ENCODE measurements around the gene TOM1L1. TPM values are rescaled to one million over a fixed set of nuclear protein-coding genes. Genes with fewer than 3 reads are reported as not detected.
A peak's percentile ranks its signal among the peaks of the same experiment; 100 is the strongest.

TOM1L1 gene
- total and polyA plus RNA-seq, 3 donors from 2014 or later: 27.9 to 35.5 (median 28.7) TPM

DNA sequence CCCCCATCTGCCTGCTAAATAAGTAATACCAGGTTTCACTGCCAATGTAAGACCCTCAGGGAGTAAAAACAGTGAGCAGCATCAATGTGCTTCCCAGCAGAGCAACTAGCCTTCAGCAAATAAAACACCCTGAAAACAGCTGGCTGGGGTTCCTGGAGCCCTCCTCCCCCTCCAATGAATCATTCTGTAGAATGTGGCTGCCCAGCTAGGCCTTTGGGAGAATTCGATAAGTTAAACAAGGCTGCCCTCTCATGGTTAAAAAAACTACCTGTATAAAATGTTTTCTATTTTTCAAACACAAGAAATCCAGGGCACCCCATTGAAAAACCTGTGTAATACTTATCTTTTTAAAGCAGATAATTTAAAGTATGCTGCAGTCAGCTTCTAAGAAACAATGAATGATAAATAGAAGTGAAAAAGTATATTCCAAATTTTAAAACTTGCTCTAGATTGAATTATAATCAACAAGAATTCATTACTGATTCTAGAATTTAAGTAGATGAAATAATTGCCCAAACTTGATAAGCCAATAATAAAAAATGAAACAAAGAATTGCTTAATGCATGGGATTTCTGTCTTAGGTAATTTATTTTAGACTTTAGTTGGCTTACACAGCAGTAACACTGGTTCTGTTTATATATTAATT, 9.4 kb upstream of the TOM1L1 start:
- intact Hi-C loops (cut with DNase I; ENCODE audit: low total_unique reads): no loop called here
- Histone ChIP-seq H3K9me3 (no peaks in the 10 kb centered on the region), H3K4me3 (no peak overlapping the region), H3K36me3 (ENCODE audit: low read depth, missing control alignments) (no peaks in the 10 kb centered on the region), H3K4me1 (no peaks in the 10 kb centered on the region), H3K27me3 (no peaks in the 10 kb centered on the region), H3K27ac (no peak overlapping the region)
- DNase-seq: no peak
- WGBS, 2 donors: 30 to 43% methylated on average over 1 of the region's 1 CpG
- TF ChIP-seq, protein P1, sequence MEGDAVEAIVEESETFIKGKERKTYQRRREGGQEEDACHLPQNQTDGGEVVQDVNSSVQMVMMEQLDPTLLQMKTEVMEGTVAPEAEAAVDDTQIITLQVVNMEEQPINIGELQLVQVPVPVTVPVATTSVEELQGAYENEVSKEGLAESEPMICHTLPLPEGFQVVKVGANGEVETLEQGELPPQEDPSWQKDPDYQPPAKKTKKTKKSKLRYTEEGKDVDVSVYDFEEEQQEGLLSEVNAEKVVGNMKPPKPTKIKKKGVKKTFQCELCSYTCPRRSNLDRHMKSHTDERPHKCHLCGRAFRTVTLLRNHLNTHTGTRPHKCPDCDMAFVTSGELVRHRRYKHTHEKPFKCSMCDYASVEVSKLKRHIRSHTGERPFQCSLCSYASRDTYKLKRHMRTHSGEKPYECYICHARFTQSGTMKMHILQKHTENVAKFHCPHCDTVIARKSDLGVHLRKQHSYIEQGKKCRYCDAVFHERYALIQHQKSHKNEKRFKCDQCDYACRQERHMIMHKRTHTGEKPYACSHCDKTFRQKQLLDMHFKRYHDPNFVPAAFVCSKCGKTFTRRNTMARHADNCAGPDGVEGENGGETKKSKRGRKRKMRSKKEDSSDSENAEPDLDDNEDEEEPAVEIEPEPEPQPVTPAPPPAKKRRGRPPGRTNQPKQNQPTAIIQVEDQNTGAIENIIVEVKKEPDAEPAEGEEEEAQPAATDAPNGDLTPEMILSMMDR (IDR thresholded peaks at IDR 0.05): peak in 1 of 3 experiments; percentile 7
- TF ChIP-seq POLR2A (IDR thresholded peaks at IDR 0.05): no peak

DNA sequence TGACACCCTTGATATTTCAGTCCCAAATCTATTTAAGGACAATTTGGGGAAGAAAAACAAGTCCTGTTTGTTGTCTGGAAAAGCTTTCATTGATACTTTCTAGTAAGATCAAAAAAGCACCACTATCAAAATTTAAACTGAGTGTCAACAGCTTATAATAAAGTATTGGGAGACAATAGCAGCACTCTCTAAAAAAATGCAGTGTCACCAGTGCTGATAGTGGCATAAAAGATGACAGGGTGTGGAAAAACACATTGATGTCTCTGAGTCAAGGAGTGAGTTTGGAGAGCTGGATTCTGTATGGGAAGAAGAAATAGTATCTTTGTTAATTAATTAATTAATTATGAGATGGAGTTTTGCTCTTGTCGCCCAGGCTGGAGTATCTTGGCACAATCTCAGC, 8.3 kb upstream of the TOM1L1 start:
- intact Hi-C loops (cut with DNase I; ENCODE audit: low total_unique reads): no loop called here
- 73 to 93% methylated on average over 1 of the region's 1 CpG for WGBS, 2 donors
- Histone ChIP-seq H3K4me3 (no peak overlapping the region), H3K36me3 (ENCODE audit: low read depth, missing control alignments) (no peaks in the 10 kb centered on the region), H3K27ac (no peak overlapping the region), H3K27me3 (no peaks in the 10 kb centered on the region), H3K9me3 (no peaks in the 10 kb centered on the region), H3K4me1 (no peaks in the 10 kb centered on the region)
- DNase-seq: no peak
- no peak for TF ChIP-seq POLR2A (IDR thresholded peaks at IDR 0.05)

DNA sequence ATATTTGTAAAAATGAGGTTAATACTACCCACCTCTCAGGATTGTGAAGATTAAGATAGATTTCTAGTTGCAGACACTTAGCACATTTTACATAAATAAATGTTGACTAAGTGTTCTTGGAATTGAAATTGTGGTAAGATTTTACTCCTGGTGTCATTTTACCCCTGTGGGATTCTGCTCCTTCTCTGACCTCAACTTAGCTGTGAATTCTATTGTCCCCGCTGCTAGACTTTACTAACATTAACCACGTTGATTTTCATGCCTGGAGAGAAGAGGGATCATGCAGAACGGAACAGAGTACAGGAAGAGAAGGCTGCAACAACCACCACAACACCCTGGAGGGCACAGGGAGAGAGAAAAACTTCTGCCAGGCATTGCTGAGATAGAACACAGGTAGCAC, 2.1 kb upstream of the TOM1L1 start:
- 60 to 70% methylated on average over 3 of the region's 3 CpGs for WGBS, 2 donors
- no peak for DNase-seq
- no peaks in the 10 kb centered on the region for H3K36me3 ChIP-seq (ENCODE audit: low read depth, missing control alignments)
- H3K4me3 ChIP-seq: no peak overlapping the region
- intact Hi-C loops (cut with DNase I; ENCODE audit: low total_unique reads): no loop called here
- TF ChIP-seq, protein P1 (IDR thresholded peaks at IDR 0.05): no peak
- no peak for TF ChIP-seq POLR2A (IDR thresholded peaks at IDR 0.05)
- H3K27ac ChIP-seq: no peak overlapping the region
- H3K4me1 ChIP-seq: peaks cover 3% of the 10 kb centered on the region
- no peaks in the 10 kb centered on the region for H3K9me3 ChIP-seq
- no peaks in the 10 kb centered on the region for H3K27me3 ChIP-seq

DNA sequence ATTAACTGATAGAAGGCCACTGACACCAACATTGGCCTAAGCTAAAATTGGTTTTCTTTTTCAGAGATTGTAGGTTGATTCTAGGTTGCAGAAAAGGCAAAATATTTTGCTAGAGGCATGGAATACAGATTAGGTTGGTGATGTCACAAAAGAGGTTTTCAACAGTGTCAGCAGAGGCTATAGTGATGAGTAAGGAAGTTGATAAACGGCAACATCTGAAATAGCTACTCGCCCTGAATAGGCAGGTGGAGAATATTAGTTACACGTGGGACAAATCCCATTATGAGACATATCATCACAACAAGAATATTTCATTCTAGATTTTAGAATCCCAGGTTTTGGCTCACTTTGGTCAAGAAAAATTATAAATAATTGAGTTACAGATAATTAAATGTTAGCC, 1.5 kb upstream of the TOM1L1 start:
- Histone ChIP-seq H3K27me3 (no peaks in the 10 kb centered on the region), H3K36me3 (ENCODE audit: low read depth, missing control alignments) (no peaks in the 10 kb centered on the region), H3K27ac (no peak overlapping the region), H3K4me3 (peak overlapping the region in 1 of 2 donors; percentile 75), H3K9me3 (no peaks in the 10 kb centered on the region), H3K4me1 (peaks cover 3% of the 10 kb centered on the region)
- 60 to 69% methylated on average over 3 of the region's 3 CpGs for WGBS, 2 donors
- DNase-seq: no peak
- intact Hi-C loops (cut with DNase I; ENCODE audit: low total_unique reads): no loop called here
- no peak for TF ChIP-seq POLR2A (IDR thresholded peaks at IDR 0.05)
- TF ChIP-seq, protein P1 (IDR thresholded peaks at IDR 0.05): no peak

DNA sequence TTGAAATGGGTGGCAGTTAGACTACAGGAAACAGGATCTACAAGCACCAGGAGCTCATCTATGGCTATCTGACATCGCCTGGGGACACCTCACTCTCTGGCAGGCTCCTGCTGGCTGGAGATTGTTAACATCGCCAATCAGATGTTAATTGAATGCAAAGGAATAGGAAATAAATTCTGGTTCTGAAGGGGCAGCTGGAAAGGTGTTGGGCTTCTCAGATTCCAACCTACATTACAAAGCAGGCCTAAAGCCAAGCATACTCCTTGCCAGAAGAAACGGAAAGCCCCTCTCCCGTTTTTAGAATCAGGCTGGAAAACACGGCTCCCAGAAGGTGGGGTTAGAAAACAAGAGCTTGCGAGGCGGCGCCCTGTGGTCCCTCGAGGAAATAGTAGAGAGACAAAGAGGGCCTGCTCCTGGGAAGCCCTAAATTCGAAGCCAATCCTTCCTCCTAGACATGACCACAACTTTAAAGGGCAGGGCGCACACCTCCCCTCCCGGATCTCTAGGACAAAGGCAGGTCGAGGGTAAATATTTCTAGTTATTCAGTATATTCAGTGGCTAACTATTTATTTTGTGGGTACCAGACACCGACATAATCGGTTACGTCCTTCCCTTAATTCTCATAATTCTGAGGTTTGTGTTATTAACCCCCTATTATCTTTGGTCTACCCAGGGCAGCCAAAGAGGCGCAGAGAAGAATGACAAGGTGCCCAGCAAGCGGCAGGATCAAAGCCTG, 763 bp upstream of the TOM1L1 start:
- Histone ChIP-seq H3K4me3 (peak overlapping the region; percentile 58 to 75), H3K27ac (no peak overlapping the region), H3K4me1 (peaks cover 3% of the 10 kb centered on the region), H3K36me3 (ENCODE audit: low read depth, missing control alignments) (no peaks in the 10 kb centered on the region), H3K9me3 (no peaks in the 10 kb centered on the region), H3K27me3 (no peaks in the 10 kb centered on the region)
- DNase-seq: no peak
- TF ChIP-seq, protein P1 (IDR thresholded peaks at IDR 0.05): no peak
- TF ChIP-seq POLR2A (IDR thresholded peaks at IDR 0.05): no peak
- intact Hi-C loops (cut with DNase I; ENCODE audit: low total_unique reads): no loop called here
- WGBS, 2 donors: 21 to 22% methylated on average over 18 of the region's 18 CpGs
